Ovary (tissue), 9 donors: ENCODE results near the gene ST6GAL2. TPM values are rescaled to one million over a fixed set of nuclear protein-coding genes. Genes with fewer than 3 reads are reported as not detected.

Experiments
- DNase-seq, 5 donors: peaks; one replicate each; pipeline ENCODE4 v3.0.0-alpha.2; 2019 to 2020
- H3K27ac ChIP-seq, 2 donors: fragments of 200-600 bp; one replicate each; pipeline versions ENCODE4 v1.5.1 to v1.8.0; 2019 to 2022
- H3K27me3 ChIP-seq: fragments of 200-600 bp; one replicate; pipeline ENCODE4 v1.8.0; 2022
- H3K36me3 ChIP-seq: fragments of 200-600 bp; sonication (generic); one replicate; pipeline ENCODE4 v1.5.1; 2019
- H3K4me1 ChIP-seq: one replicate; pipeline ENCODE4 v1.8.1; 2013; ENCODE audit warnings: mild to moderate bottlenecking, moderate library complexity; ENCODE audit not compliant: insufficient read depth
- H3K4me3 ChIP-seq: fragments of 200-600 bp; sonication (generic); one replicate; pipeline ENCODE4 v1.5.1; 2017
- H3K9me3 ChIP-seq, 2 donors: fragments of 200-600 bp in 1 of 2; sonication (generic) in 1 of 2; one replicate each; pipeline versions ENCODE4 v1.5.1 to v1.8.1; 2013 to 2019; ENCODE audit warnings: mild to moderate bottlenecking in 1 of 2, moderate library complexity in 1 of 2
- EP300 ChIP-seq: sonication (generic); formaldehyde crosslinking; IDR thresholded peaks from one replicate; pipeline ENCODE4 v1.6.1; 2017; ENCODE audit warnings: antibody characterized with exemption
- POLR2A ChIP-seq: fragments of 450-650 bp; IDR thresholded peaks from one replicate; pipeline ENCODE4 v1.6.1; 2017; ENCODE audit warnings: antibody characterized with exemption, mild to moderate bottlenecking, moderate library complexity
- WGBS, 3 donors: extraction: QIAGEN DNeasy Blood & Tissue Kit in 1 of 3; methylation state at CpG; one replicate each; pipeline versions ENCODE4 v1.1.5 to v1.1.7; 2013 to 2017; 5-methylcytosine and 5-hydroxymethylcytosine counted together
- intact Hi-C, 4 donors: fragments of 100-400 bp; cut with DNase I; formaldehyde crosslinking; loops; one replicate each; pipeline versions ENCODE4 v1.11.0 to v1.15.1; 2022 to 2023
- polyA plus RNA-seq, 2 donors: library from polyadenylated mRNA; stranded (reverse); fragments of 200-250 nt in 1 of 2; fragments of 350-450 nt in 1 of 2; fragmentation: Illumina TruSeq in 1 of 2; extraction: RNeasy Lipid Tissue Mini Kit (QIAGEN cat#74804) in 1 of 2; gene quantifications; one replicate each; pipeline ENCODE4 v1.2.3, GENCODE V29; 2013 to 2014
- total RNA-seq, 7 donors: library from RNA; depleted of rRNA in 2 of 7; stranded (reverse); fragments of >200 nt in 2 of 7; fragmentation: NEBNext Ultra II Directional in 3 of 7; extraction: Animal tissue kit (Norgen Biotek cat#: 25700) in 3 of 7; gene quantifications; one replicate each; pipeline versions ENCODE4 v1.1.0 to v1.2.4, GENCODE V29; 2016 to 2023
- TF ChIP-seq, protein P1 (sequence below), 3 donors: fragments of 450-650 bp in 2 of 3; fragments of 200-600 bp in 1 of 3; IDR thresholded peaks; one replicate each; pipeline versions ENCODE4 v1.5.1 to v1.8.0; 2016 to 2022; ENCODE audit warnings: antibody characterized with exemption in 3 of 3, mild to moderate bottlenecking in 1 of 3
- donor health status: DM: no; HTN: no; CAD: no; lungs with moderate emphysema.
- donor health status: DM: no; HTN: no; CAD: no.
- donor health status: Bipolar disorder and iron deficiency.
- donor health status: DM: yes; HTN: yes; CAD: no.
- donor health status: DM: no; HTN: no; CAD: no.
- donor health status: DM: yes; HTN: yes; CAD: no.

Gene ST6GAL2
- total and polyA plus RNA-seq, 9 donors: 0.20 to 6.9 (median 1.00) TPM; not detected in 1

DNA sequence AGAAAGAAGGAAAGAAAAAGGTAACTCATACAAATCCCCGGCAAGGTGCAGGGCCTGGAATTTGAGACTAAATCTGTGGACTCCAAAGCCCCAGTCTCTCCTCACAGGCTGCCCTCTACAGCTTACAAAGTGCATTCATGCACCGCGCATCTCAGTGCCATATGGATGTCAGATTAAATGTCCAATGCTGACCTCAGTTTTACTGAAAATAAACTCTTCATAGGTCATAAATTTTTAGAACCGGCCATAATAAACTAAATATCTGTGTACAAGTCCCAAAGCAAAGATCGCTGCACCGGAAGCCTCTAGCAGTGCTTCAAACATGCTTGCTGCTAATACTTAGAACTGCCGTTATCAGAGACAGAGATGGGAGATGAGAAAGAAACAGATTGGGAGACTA, 17.7 kb downstream of the ST6GAL2 start:
- Histone ChIP-seq H3K36me3 (no peaks in the 10 kb centered on the region), H3K4me3 (no peak overlapping the region), H3K4me1 (peaks cover 3% of the 10 kb centered on the region), H3K27me3 (no peaks in the 10 kb centered on the region), H3K27ac (no peak overlapping the region), H3K9me3 (no peaks in the 10 kb centered on the region)
- intact Hi-C loops: no loop called here
- no peak for TF ChIP-seq EP300
- TF ChIP-seq, protein P1, sequence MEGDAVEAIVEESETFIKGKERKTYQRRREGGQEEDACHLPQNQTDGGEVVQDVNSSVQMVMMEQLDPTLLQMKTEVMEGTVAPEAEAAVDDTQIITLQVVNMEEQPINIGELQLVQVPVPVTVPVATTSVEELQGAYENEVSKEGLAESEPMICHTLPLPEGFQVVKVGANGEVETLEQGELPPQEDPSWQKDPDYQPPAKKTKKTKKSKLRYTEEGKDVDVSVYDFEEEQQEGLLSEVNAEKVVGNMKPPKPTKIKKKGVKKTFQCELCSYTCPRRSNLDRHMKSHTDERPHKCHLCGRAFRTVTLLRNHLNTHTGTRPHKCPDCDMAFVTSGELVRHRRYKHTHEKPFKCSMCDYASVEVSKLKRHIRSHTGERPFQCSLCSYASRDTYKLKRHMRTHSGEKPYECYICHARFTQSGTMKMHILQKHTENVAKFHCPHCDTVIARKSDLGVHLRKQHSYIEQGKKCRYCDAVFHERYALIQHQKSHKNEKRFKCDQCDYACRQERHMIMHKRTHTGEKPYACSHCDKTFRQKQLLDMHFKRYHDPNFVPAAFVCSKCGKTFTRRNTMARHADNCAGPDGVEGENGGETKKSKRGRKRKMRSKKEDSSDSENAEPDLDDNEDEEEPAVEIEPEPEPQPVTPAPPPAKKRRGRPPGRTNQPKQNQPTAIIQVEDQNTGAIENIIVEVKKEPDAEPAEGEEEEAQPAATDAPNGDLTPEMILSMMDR (IDR thresholded peaks at IDR 0.05): no peak
- no peak for TF ChIP-seq POLR2A
- WGBS, 3 donors: 62 to 92% (median 90%) methylated on average over 7 of the region's 7 CpGs
- DNase-seq: no peak

DNA sequence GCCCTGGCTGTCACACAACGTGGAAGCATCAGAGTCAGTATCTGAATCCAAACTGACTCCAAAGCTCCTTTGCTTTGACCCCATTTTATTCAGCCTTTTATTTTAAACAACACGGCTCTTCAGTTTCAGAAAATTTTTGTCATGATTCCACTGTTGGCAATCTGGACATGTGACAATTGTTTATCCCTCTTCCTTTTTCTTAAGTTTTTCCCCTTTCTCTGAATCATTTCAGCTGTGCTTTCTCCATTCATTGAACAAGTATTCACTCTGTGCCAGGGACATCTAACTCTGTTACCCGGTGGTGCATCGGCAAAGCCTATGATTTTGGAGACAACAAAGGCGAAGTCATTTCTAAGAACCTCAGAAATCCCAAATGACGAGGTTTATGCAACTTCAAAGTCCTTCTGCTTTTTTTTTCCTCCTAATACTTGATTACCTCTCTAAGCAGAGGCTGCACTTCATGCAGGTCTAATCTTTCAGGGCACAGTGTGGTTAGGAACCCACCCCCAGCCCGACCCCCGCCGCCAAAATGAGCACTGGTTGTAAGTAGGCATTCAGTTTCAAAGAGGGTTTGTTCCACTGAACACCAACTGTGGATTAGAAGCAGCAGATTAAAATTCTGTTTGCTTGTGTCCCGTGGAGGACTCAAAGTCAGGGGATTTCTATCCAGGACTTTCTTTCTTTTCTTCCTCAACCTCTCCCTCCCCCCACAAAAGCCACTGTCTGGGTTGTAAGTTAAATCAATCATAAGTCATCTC, 18.6 kb downstream of the ST6GAL2 start:
- Histone ChIP-seq H3K4me3 (no peak overlapping the region), H3K27ac (no peak overlapping the region)
- intact Hi-C loops: no loop called here

DNA sequence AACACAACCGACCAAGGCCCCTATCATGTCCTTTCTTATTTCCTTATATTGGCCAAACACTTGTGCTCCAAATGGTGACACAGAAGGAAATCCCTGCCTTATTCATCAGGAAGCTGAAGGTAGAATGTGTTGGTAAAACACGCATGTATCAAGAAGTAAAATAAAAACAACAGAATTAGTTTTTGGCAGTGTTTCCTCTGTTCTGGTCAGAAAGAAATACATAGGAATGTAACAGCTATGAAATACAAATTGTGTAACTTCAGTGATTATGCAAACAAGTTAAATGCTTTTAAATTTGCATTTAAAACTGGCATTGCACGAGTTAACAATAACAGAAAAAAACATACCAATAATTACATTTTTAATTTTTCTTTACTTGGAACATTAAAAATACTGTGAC, 19.3 kb downstream of the ST6GAL2 start:
- Histone ChIP-seq H3K36me3 (no peaks in the 10 kb centered on the region), H3K27me3 (no peaks in the 10 kb centered on the region), H3K4me1 (peaks cover 3% of the 10 kb centered on the region), H3K27ac (no peak overlapping the region), H3K9me3 (no peaks in the 10 kb centered on the region), H3K4me3 (no peak overlapping the region)
- no peak for TF ChIP-seq POLR2A
- TF ChIP-seq, protein P1 (IDR thresholded peaks at IDR 0.05): no peak
- no peak for TF ChIP-seq EP300
- intact Hi-C loops: no loop called here
- 18 to 32% (median 24%) methylated on average over 3 of the region's 3 CpGs for WGBS, 3 donors
- DNase-seq: no peak

More for the DNA sequence above, 18.6 kb downstream of the ST6GAL2 start:
- TF ChIP-seq POLR2A (no peak), EP300 (no peak)
- TF ChIP-seq, protein P1 (IDR thresholded peaks at IDR 0.05): no peak
- whole genome bisulfite sequencing, 3 donors: 55 to 68% (median 61%) methylated on average over 10 of the region's 10 CpGs
- no peaks in the 10 kb centered on the region for H3K9me3 ChIP-seq
- no peaks in the 10 kb centered on the region for H3K36me3 ChIP-seq
- H3K4me1 ChIP-seq: peaks cover 3% of the 10 kb centered on the region
- DNase-seq: no peak
- no peaks in the 10 kb centered on the region for H3K27me3 ChIP-seq

DNA sequence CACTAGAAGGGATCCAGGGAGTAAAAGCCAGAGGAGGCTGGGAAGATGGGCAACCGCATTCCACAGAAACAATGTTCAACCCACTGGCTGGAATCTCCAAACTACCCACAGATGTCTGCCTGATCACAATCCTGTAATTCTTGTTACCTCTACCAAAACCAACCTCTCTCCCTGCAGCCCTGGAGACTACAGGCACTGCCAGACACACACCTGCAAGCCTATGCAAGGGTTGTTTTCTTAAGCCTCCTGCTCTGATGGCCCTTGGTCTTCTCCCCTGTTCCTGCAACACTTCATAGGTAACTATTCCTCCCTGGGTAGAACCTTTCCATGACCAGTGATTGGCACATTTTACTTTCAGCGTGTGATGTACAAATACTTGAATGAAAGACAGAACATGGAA, 21.9 kb downstream of the ST6GAL2 start:
- Histone ChIP-seq H3K4me3 (no peak overlapping the region), H3K27ac (no peak overlapping the region), H3K36me3 (no peaks in the 10 kb centered on the region), H3K9me3 (no peaks in the 10 kb centered on the region), H3K4me1 (peaks cover 3% of the 10 kb centered on the region), H3K27me3 (no peaks in the 10 kb centered on the region)
- no peak for TF ChIP-seq POLR2A
- TF ChIP-seq, protein P1 (IDR thresholded peaks at IDR 0.05): no peak
- TF ChIP-seq EP300: no peak
- intact Hi-C loops: no loop called here
- 94 to 98% (median 97%) methylated on average over 2 of the region's 2 CpGs for WGBS, 3 donors
- no peak for DNase-seq
